CD4-positive, alpha-beta T cell (primary cell): ENCODE results near the gene TIGD1. TPM values are rescaled to one million over a fixed set of nuclear protein-coding genes. Genes with fewer than 3 reads are reported as not detected.
"Not testable (repeated sequence)": the region's sequence is repeated elsewhere in the genome, so short reads cannot be mapped to it uniquely, and the experiment has no call there.

Experiments
- ATAC-seq: fragments of 200-7000 bp; cut with Tn5 transposase; one replicate; pipeline ENCODE4 v1.10.0; 2022; ENCODE audit warnings: mild to moderate bottlenecking; ENCODE audit not compliant: poor library complexity
- CTCF ChIA-PET: fragments of 350-600 bp; sonication (Branson Sonifier 250); formaldehyde crosslinking; loops from one replicate; lab custom pipeline; 2021; ENCODE audit warnings: antibody characterized with exemption, inconsistent platforms; lab: Charles Lee
- POLR2A ChIA-PET: fragments of 350-600 bp; sonication (Branson Sonifier 250); formaldehyde crosslinking; loops from one replicate; lab custom pipeline; 2021; ENCODE audit warnings: antibody characterized with exemption, inconsistent platforms; lab: Charles Lee
- DNase-seq, 14 experiments: peaks; one replicate each; pipeline ENCODE4 v3.0.0-alpha.2; 2013 to 2020; ENCODE audit warnings: mixed read lengths in 2 of 14
- H3K27ac ChIP-seq, 2 donors: one replicate each; pipeline versions ENCODE4 v1.5.1 to v1.7.0; 2013; ENCODE audit warnings: low read length in 2 of 2, low read depth in 1 of 2, mild to moderate bottlenecking in 1 of 2
- H3K27me3 ChIP-seq, 2 experiments: 1 replicate in 1 of 2; 2 replicates in 1 of 2; pipeline versions ENCODE4 v1.6.1 to v1.7.0; 2013; ENCODE audit warnings: low read length in 2 of 2, control low read depth in 1 of 2, mild to moderate bottlenecking in 1 of 2, moderate library complexity in 1 of 2; ENCODE audit not compliant: insufficient read depth in 2 of 2, control insufficient read depth in 1 of 2
- H3K36me3 ChIP-seq: one replicate; pipeline ENCODE4 v1.6.1; 2013; ENCODE audit warnings: low read length, control low read depth; ENCODE audit not compliant: insufficient read depth
- H3K4me1 ChIP-seq: one replicate; pipeline ENCODE4 v1.6.1; 2013; ENCODE audit warnings: low read length, control low read depth; ENCODE audit not compliant: insufficient read depth
- H3K4me3 ChIP-seq: one replicate; pipeline ENCODE4 v1.5.1; 2013; ENCODE audit warnings: mild to moderate bottlenecking, low read length, moderate library complexity
- H3K9me3 ChIP-seq, 2 experiments: 1 replicate in 1 of 2; 2 replicates in 1 of 2; pipeline versions ENCODE4 v1.6.1 to v1.7.0; 2013; ENCODE audit warnings: low read length in 2 of 2, mild to moderate bottlenecking in 2 of 2, control low read depth in 1 of 2, moderate library complexity in 1 of 2; ENCODE audit not compliant: control insufficient read depth in 1 of 2, insufficient read depth in 1 of 2
- H3K27ac Mint-ChIP-seq: one replicate; pipeline ENCODE4 v1.8.0; 2020; ENCODE audit warnings: mixed read lengths
- H3K27me3 Mint-ChIP-seq: one replicate; pipeline ENCODE4 v1.8.0; 2021; ENCODE audit warnings: mixed read lengths
- H3K36me3 Mint-ChIP-seq: one replicate; pipeline ENCODE4 v1.8.0; 2021; ENCODE audit warnings: low read depth, mixed read lengths
- H3K4me1 Mint-ChIP-seq: one replicate; pipeline ENCODE4 v1.8.0; 2021; ENCODE audit warnings: low read depth, mixed read lengths
- H3K4me3 Mint-ChIP-seq: one replicate; pipeline ENCODE4 v1.8.0; 2020; ENCODE audit warnings: mild to moderate bottlenecking, mixed read lengths
- H3K9me3 Mint-ChIP-seq: one replicate; pipeline ENCODE4 v1.8.0; 2020; ENCODE audit warnings: mixed read lengths
- CTCF ChIP-seq: fragments of 200-600 bp; IDR thresholded peaks from one replicate; pipeline ENCODE4 v1.8.0; 2022; ENCODE audit warnings: antibody characterized with exemption, mild to moderate bottlenecking
- intact Hi-C, 2 experiments: fragments of 100-400 bp; cut with DNase I in 1 of 2; cut with micrococcal nuclease in 1 of 2; formaldehyde crosslinking; loops; one replicate each; pipeline versions ENCODE4 v1.15.1 to v1.9.0; 2023 to 2025; cut with DNase I, micrococcal nuclease
- total RNA-seq, 174 experiments: library from RNA in 2 of 174; stranded (reverse) in 2 of 174; gene quantifications; one replicate each; pipeline ENCODE4 v1.2.3 and lab custom pipeline; 2021 to 2026

Gene TIGD1
- total RNA-seq, 2 experiments from 2014 or later: 22.1 to 22.2 TPM

GRCh38 chr2:232573042-232573441 is 22.7 kb upstream of the TIGD1 start:
- no peaks in the 10 kb centered on the region for H3K27me3 Mint-ChIP-seq
- H3K9me3 Mint-ChIP-seq: no peaks in the 10 kb centered on the region
- no peak for ATAC-seq
- peaks cover 65% of the 10 kb centered on the region for H3K36me3 ChIP-seq
- no peak overlapping the region for H3K4me3 ChIP-seq
- POLR2A ChIA-PET: no interaction called here
- H3K4me1 ChIP-seq: no peaks in the 10 kb centered on the region
- no peaks in the 10 kb centered on the region for H3K9me3 ChIP-seq
- H3K36me3 Mint-ChIP-seq: peaks cover 90% of the 10 kb centered on the region
- intact Hi-C loops: no loop called here
- no peak overlapping the region for H3K4me3 Mint-ChIP-seq
- no peak overlapping the region for H3K27ac Mint-ChIP-seq
- no peak for TF ChIP-seq CTCF
- no peak overlapping the region for H3K27ac ChIP-seq
- DNase-seq: no peak
- H3K27me3 ChIP-seq: no peaks in the 10 kb centered on the region
- CTCF ChIA-PET: no interaction called here
- H3K4me1 Mint-ChIP-seq: no peaks in the 10 kb centered on the region

GRCh38 chr2:232571026-232571474 is 20.7 kb upstream of the TIGD1 start:
- Mint-ChIP-seq H3K36me3 (peaks cover 96% of the 10 kb centered on the region), H3K9me3 (no peaks in the 10 kb centered on the region), H3K27me3 (no peaks in the 10 kb centered on the region), H3K4me1 (no peaks in the 10 kb centered on the region), H3K4me3 (no peak overlapping the region), H3K27ac (no peak overlapping the region)
- Histone ChIP-seq H3K4me1 (no peaks in the 10 kb centered on the region), H3K4me3 (no peak overlapping the region), H3K9me3 (no peaks in the 10 kb centered on the region), H3K27ac (no peak overlapping the region), H3K27me3 (no peaks in the 10 kb centered on the region), H3K36me3 (peaks cover 76% of the 10 kb centered on the region)
- intact Hi-C loops: no loop called here
- ATAC-seq (no peak), DNase-seq (no peak)
- ChIA-PET POLR2A (interaction anchor here (0.5 to 1.3 kb wide), 2 partner anchors 20 to 25 kb away, joined by 3 to 4 read pairs; no protein-coding TSS in a partner anchor), CTCF (no interaction called here)
- TF ChIP-seq CTCF: no peak

GRCh38 chr2:232570481-232570880 is 20.1 kb upstream of the TIGD1 start:
- H3K4me3 ChIP-seq, H3K27me3 ChIP-seq, H3K4me3 Mint-ChIP-seq, intact Hi-C loops, H3K27ac ChIP-seq, ATAC-seq, H3K9me3 ChIP-seq, H3K9me3 Mint-ChIP-seq, DNase-seq, H3K27me3 Mint-ChIP-seq, H3K4me1 Mint-ChIP-seq, CTCF ChIA-PET, H3K4me1 ChIP-seq, H3K27ac Mint-ChIP-seq: not testable (repeated sequence)
- H3K36me3 ChIP-seq: peaks cover 79% of the 10 kb centered on the region
- H3K36me3 Mint-ChIP-seq: peaks cover 98% of the 10 kb centered on the region
- POLR2A ChIA-PET: interaction anchor here (0.5 to 1.3 kb wide), 2 partner anchors 20 to 25 kb away, joined by 3 to 4 read pairs; no protein-coding TSS in a partner anchor

- Histone ChIP-seq H3K36me3 (peaks cover 78% of the 10 kb centered on the region), H3K4me3 (no peak overlapping the region), H3K27me3 (no peaks in the 10 kb centered on the region), H3K9me3 (no peaks in the 10 kb centered on the region), H3K4me1 (no peaks in the 10 kb centered on the region), H3K27ac (no peak overlapping the region)
- ChIA-PET CTCF (interaction anchor here (0.5 kb wide), 1 partner anchor 38 kb away, joined by 4 read pairs; no protein-coding TSS in a partner anchor), POLR2A (no interaction called here)
- ATAC-seq: no peak
- Mint-ChIP-seq H3K27ac (no peak overlapping the region), H3K9me3 (no peaks in the 10 kb centered on the region), H3K36me3 (peaks cover 98% of the 10 kb centered on the region), H3K4me3 (no peak overlapping the region), H3K27me3 (no peaks in the 10 kb centered on the region), H3K4me1 (no peaks in the 10 kb centered on the region)
- no peak for DNase-seq
- TF ChIP-seq CTCF: no peak
- intact Hi-C loops: no loop called here
Observed at GRCh38 chr2:232569541-232569940, 19.2 kb upstream of the TIGD1 start.
